IMR-90 (cell line): ENCODE measurements around the gene KLC1. TPM values are rescaled to one million over a fixed set of nuclear protein-coding genes. Genes with fewer than 3 reads are reported as not detected.

Experiments used
- ATAC-seq: fragments of 200-7000 bp; cut with Tn5 transposase; 2 replicates; pipeline ENCODE4 v1.9.1; 2020; ENCODE audit warnings: low read depth, mild to moderate bottlenecking, moderate library complexity
- BruUV-seq: library from RNA; stranded (reverse); fragments of 400-500 nt; replicated peaks from 2 replicates; lab custom pipeline; 2021; lab: Mats Ljungman, UMichigan
- CTCF ChIA-PET: fragments of 300-600 bp; formaldehyde crosslinking; extraction: SDS; loops from one replicate; lab custom pipeline; 2021; ENCODE audit warnings: antibody characterized with exemption; lab: Yijun Ruan, JAX
- POLR2A ChIA-PET: fragments of 300-600 bp; sonication (Branson Sonifier 250); formaldehyde crosslinking; loops from one replicate; lab custom pipeline; 2022; ENCODE audit warnings: antibody characterized with exemption; ENCODE audit not compliant: unreplicated experiment; lab: Charles Lee
- DNase-seq: peaks from one replicate; pipeline ENCODE4 v3.0.0; 2013
- H2AFZ ChIP-seq: replicated peaks from 2 replicates; pipeline ENCODE3; 2013; ENCODE audit warnings: low read length, mild to moderate bottlenecking; ENCODE audit not compliant: poor library complexity
- H2AK5ac ChIP-seq: 2 replicates; pipeline ENCODE4 v1.6.1; 2013; ENCODE audit warnings: low read depth, low read length, inconsistent platforms
- H2AK9ac ChIP-seq: replicated peaks from 2 replicates; pipeline ENCODE3; 2013; ENCODE audit warnings: mild to moderate bottlenecking, low read depth, low read length, moderate library complexity; ENCODE audit not compliant: poor library complexity
- H2BK120ac ChIP-seq: 2 replicates; pipeline ENCODE4 v1.6.1; 2013; ENCODE audit warnings: low read depth, low read length, inconsistent platforms
- H2BK15ac ChIP-seq: 3 replicates; pipeline ENCODE4 v1.6.1; 2013; ENCODE audit warnings: low read depth, low read length, inconsistent platforms
- H2BK20ac ChIP-seq: 2 replicates; pipeline ENCODE4 v1.6.1; 2013; ENCODE audit warnings: low read depth, mild to moderate bottlenecking, inconsistent platforms, low read length, moderate library complexity
- H2BK5ac ChIP-seq: 2 replicates; pipeline ENCODE4 v1.6.1; 2013; ENCODE audit warnings: mild to moderate bottlenecking, low read depth, low read length, inconsistent platforms; ENCODE audit not compliant: poor library complexity, severe bottlenecking
- H3K14ac ChIP-seq: replicated peaks from 2 replicates; pipeline ENCODE4 v1.6.1; 2013; ENCODE audit warnings: low read depth, low read length, inconsistent platforms
- H3K18ac ChIP-seq: 2 replicates; pipeline ENCODE4 v1.6.1; 2013; ENCODE audit warnings: low read depth, low read length, control low read depth
- H3K23ac ChIP-seq: 2 replicates; pipeline ENCODE4 v1.6.1; 2013; ENCODE audit warnings: low read depth, low read length, inconsistent platforms
- H3K27ac ChIP-seq: 2 replicates; pipeline ENCODE4 v1.5.1; 2013; ENCODE audit warnings: mild to moderate bottlenecking, control low read depth, low read length; ENCODE audit not compliant: insufficient read depth
- H3K27me3 ChIP-seq: 2 replicates; pipeline ENCODE4 v1.6.1; 2013; ENCODE audit warnings: low read length; ENCODE audit not compliant: control insufficient read depth, insufficient read depth
- H3K36me3 ChIP-seq: 2 replicates; pipeline ENCODE4 v1.6.1; 2013; ENCODE audit warnings: low read length, mixed read lengths; ENCODE audit not compliant: control insufficient read depth, insufficient read depth
- H3K4ac ChIP-seq: 2 replicates; pipeline ENCODE4 v1.6.1; 2013; ENCODE audit warnings: low read depth, low read length, inconsistent platforms
- H3K4me1 ChIP-seq: 2 replicates; pipeline ENCODE4 v1.6.1; 2013; ENCODE audit warnings: low read length, mixed read lengths; ENCODE audit not compliant: control insufficient read depth, insufficient read depth
- H3K4me2 ChIP-seq: 2 replicates; pipeline ENCODE4 v1.6.1; 2013; ENCODE audit warnings: low read depth, mild to moderate bottlenecking, control low read depth, low read length, moderate library complexity
- H3K4me3 ChIP-seq: 2 replicates; pipeline ENCODE4 v1.5.1; 2013; ENCODE audit warnings: low read depth, mild to moderate bottlenecking, control low read depth, low read length, moderate library complexity; ENCODE audit not compliant: insufficient read depth
- H3K56ac ChIP-seq: 2 replicates; pipeline ENCODE4 v1.6.1; 2013; ENCODE audit warnings: low read length, inconsistent platforms; ENCODE audit not compliant: insufficient read depth; ENCODE audit errors: extremely low read depth
- H3K79me1 ChIP-seq, 2 experiments: 2 replicates each; pipeline ENCODE4 v1.6.1; 2013; ENCODE audit warnings: low read length in 2 of 2, inconsistent platforms in 1 of 2, low read depth in 1 of 2
- H3K9ac ChIP-seq: 2 replicates; pipeline ENCODE4 v1.6.1; 2013; ENCODE audit warnings: low read depth, low read length, control low read depth
- H3K9me1 ChIP-seq: 2 replicates; pipeline ENCODE4 v1.6.1; 2013; ENCODE audit warnings: low read length, inconsistent platforms; ENCODE audit not compliant: insufficient read depth
- H3K9me3 ChIP-seq: 2 replicates; pipeline ENCODE4 v1.6.1; 2013; ENCODE audit warnings: low read length; ENCODE audit not compliant: control insufficient read depth, insufficient read depth
- H4K20me1 ChIP-seq: 2 replicates; pipeline ENCODE4 v1.6.1; 2013; ENCODE audit warnings: low read length, inconsistent platforms; ENCODE audit not compliant: insufficient read depth
- H4K5ac ChIP-seq: 2 replicates; pipeline ENCODE4 v1.6.1; 2013; ENCODE audit warnings: mild to moderate bottlenecking, low read depth, low read length, control low read depth
- H4K8ac ChIP-seq, 2 experiments: 2 replicates each; pipeline ENCODE4 v1.6.1; 2013; ENCODE audit warnings: low read depth in 2 of 2, low read length in 2 of 2, control low read depth in 1 of 2, inconsistent platforms in 1 of 2
- H4K91ac ChIP-seq: 2 replicates; pipeline ENCODE4 v1.6.1; 2013; ENCODE audit warnings: low read depth, low read length, inconsistent platforms; ENCODE audit not compliant: insufficient read depth
- MAZ ChIP-seq: IDR thresholded peaks from 2 replicates; pipeline ENCODE4 v1.6.1; 2012; ENCODE audit warnings: low read depth, mild to moderate bottlenecking, low read length, improper control_type of control experiment, moderate library complexity, borderline replicate concordance
- MXI1 ChIP-seq: IDR thresholded peaks from 2 replicates; pipeline ENCODE4 v1.6.1; 2012; ENCODE audit warnings: low read depth, mild to moderate bottlenecking, low read length, moderate library complexity, borderline replicate concordance
- RAD21 ChIP-seq: IDR thresholded peaks from 2 replicates; pipeline ENCODE4 v1.6.1; 2012; ENCODE audit warnings: low read length, improper control_type of control experiment
- RCOR1 ChIP-seq: IDR thresholded peaks from 2 replicates; pipeline ENCODE4 v1.6.1; 2012; ENCODE audit warnings: mild to moderate bottlenecking, low read length, improper control_type of control experiment; ENCODE audit not compliant: insufficient replicate concordance
- RFX5 ChIP-seq: IDR thresholded peaks from 2 replicates; pipeline ENCODE4 v1.8.0; 2012; ENCODE audit warnings: low read depth, mild to moderate bottlenecking, low read length, moderate library complexity
- SMC3 ChIP-seq: fragments of 150-350 bp; IDR thresholded peaks from 2 replicates; pipeline ENCODE4 v1.6.1; 2016; ENCODE audit warnings: low read depth, mild to moderate bottlenecking, antibody characterized with exemption, low read length, moderate library complexity
- WGBS, 2 experiments: methylation state at CpG; one replicate each; pipeline versions ENCODE4 v1.1.5 to v1.1.7; 2013; ENCODE audit warnings: missing lambda C conversion rate in 2 of 2; ENCODE audit not compliant: insufficient read length in 1 of 2; ENCODE audit errors: extremely low coverage in 2 of 2; 5-methylcytosine and 5-hydroxymethylcytosine counted together
- dilution Hi-C: fragments of 300-500 bp; cut with HindIII; formaldehyde crosslinking; loops from one replicate; pipeline ENCODE4 v1.14.3; 2018; ENCODE audit warnings: low sequenced_read_pairs; ENCODE audit not compliant: unreplicated experiment
- in situ Hi-C: fragments of 300-500 bp; cut with MboI; formaldehyde crosslinking; loops from 3 replicates; pipeline ENCODE4 v1.14.3; 2019; ENCODE audit warnings: low sequenced_read_pairs, inconsistent platforms, mixed read lengths
- intact Hi-C: fragments of 100-400 bp; cut with micrococcal nuclease; formaldehyde crosslinking; loops from 2 replicates; pipeline ENCODE4 v1.10.0; 2022
- polyA plus RNA-seq, 3 experiments: library from polyadenylated mRNA; depleted of rRNA; stranded (reverse); fragments of >200 nt; gene quantifications; 2 replicates each; pipeline ENCODE4 v1.2.3, GENCODE V29; 2012; ENCODE audit warnings: low replicate concordance in 1 of 3
- total RNA-seq: library from RNA; depleted of rRNA; stranded (reverse); fragments of >200 nt; gene quantifications from 2 replicates; pipeline ENCODE4 v1.2.3, GENCODE V29; 2012
- TF ChIP-seq, protein P1 (sequence below): conservative IDR thresholded peaks from 2 replicates; pipeline ENCODE4 v1.5.1; 2012; ENCODE audit warnings: mild to moderate bottlenecking, low read depth, low read length, improper control_type of control experiment
- TF ChIP-seq, protein P2 (sequence below): fragments of 150-350 bp; IDR thresholded peaks from 2 replicates; pipeline ENCODE4 v1.6.1; 2016; ENCODE audit warnings: low read depth, mild to moderate bottlenecking, low read length, moderate library complexity, borderline replicate concordance
- TF ChIP-seq, protein P3 (sequence below): fragments of 150-350 bp; IDR thresholded peaks from 2 replicates; pipeline ENCODE4 v1.6.1; 2017; ENCODE audit warnings: mild to moderate bottlenecking, antibody characterized with exemption, low read length, low read depth

The KLC1 gene
- total and polyA plus RNA-seq, 2 of the 4 experiments (the other 2 are of a cell fraction): 101 to 157 TPM

DNA sequence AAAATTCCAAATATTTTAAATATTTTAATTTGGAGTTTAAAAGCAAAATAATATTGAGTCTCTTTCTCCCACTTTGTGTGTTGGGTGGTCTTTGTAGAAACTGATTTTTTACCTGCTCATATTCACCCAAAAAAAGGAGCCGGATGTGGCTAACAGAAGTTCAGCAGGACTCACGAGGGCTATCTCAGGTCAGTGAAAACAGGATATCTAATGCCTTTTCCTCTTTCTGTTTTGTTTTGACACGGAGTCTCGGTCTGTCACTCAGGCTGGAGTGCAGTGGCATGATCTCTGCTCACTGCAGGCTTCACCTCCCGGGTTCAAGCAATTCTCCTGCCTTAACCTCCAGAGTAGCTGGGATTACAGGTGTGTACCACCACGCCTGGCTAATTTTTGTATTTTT, 35.4 kb upstream of the KLC1 start:
- dilution Hi-C loops: no loop called here
- CTCF ChIA-PET: no interaction called here
- no peak overlapping the region for H3K4ac ChIP-seq
- H3K4me3 ChIP-seq: no peak overlapping the region
- H3K36me3 ChIP-seq: peaks cover 12% of the 10 kb centered on the region
- H4K20me1 ChIP-seq: peaks cover 8% of the 10 kb centered on the region
- no peak overlapping the region for H4K5ac ChIP-seq
- H2AK9ac ChIP-seq: no peak overlapping the region
- H3K4me2 ChIP-seq: no peak overlapping the region
- H3K27ac ChIP-seq: no peak overlapping the region
- in situ Hi-C loops: no loop called here
- H2BK120ac ChIP-seq: no peak overlapping the region
- no peak overlapping the region for H2BK20ac ChIP-seq
- intact Hi-C loops: no loop called here
- no peak overlapping the region for H3K23ac ChIP-seq
- H4K8ac ChIP-seq: no peak overlapping the region
- H2AK5ac ChIP-seq: no peak overlapping the region
- H3K9me3 ChIP-seq: no peaks in the 10 kb centered on the region
- no peak for DNase-seq
- H3K56ac ChIP-seq: no peak overlapping the region
- H2BK15ac ChIP-seq: no peak overlapping the region
- peaks cover 9% of the 10 kb centered on the region for H3K9me1 ChIP-seq
- no peak overlapping the region for H2BK5ac ChIP-seq
- 88% methylated on average over 4 of the region's 6 CpGs; no CpG with 5 or more reads in 1 of the 2 experiments for WGBS, 2 experiments
- no peak overlapping the region for H4K91ac ChIP-seq
- BruUV-seq: no TSS peak
- no peak overlapping the region for H2AFZ ChIP-seq
- no peak for ATAC-seq
- H3K14ac ChIP-seq: no peak overlapping the region
- POLR2A ChIA-PET: no interaction called here
- H3K27me3 ChIP-seq: no peaks in the 10 kb centered on the region
- no peak overlapping the region for H3K9ac ChIP-seq
- TF ChIP-seq, protein P1, sequence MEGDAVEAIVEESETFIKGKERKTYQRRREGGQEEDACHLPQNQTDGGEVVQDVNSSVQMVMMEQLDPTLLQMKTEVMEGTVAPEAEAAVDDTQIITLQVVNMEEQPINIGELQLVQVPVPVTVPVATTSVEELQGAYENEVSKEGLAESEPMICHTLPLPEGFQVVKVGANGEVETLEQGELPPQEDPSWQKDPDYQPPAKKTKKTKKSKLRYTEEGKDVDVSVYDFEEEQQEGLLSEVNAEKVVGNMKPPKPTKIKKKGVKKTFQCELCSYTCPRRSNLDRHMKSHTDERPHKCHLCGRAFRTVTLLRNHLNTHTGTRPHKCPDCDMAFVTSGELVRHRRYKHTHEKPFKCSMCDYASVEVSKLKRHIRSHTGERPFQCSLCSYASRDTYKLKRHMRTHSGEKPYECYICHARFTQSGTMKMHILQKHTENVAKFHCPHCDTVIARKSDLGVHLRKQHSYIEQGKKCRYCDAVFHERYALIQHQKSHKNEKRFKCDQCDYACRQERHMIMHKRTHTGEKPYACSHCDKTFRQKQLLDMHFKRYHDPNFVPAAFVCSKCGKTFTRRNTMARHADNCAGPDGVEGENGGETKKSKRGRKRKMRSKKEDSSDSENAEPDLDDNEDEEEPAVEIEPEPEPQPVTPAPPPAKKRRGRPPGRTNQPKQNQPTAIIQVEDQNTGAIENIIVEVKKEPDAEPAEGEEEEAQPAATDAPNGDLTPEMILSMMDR: no peak
- TF ChIP-seq MAZ: no peak
- TF ChIP-seq, protein P2, sequence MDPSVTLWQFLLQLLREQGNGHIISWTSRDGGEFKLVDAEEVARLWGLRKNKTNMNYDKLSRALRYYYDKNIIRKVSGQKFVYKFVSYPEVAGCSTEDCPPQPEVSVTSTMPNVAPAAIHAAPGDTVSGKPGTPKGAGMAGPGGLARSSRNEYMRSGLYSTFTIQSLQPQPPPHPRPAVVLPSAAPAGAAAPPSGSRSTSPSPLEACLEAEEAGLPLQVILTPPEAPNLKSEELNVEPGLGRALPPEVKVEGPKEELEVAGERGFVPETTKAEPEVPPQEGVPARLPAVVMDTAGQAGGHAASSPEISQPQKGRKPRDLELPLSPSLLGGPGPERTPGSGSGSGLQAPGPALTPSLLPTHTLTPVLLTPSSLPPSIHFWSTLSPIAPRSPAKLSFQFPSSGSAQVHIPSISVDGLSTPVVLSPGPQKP: no peak
- no peak for TF ChIP-seq RCOR1
- TF ChIP-seq RFX5: no peak
- no peak for TF ChIP-seq SMC3
- no peak for TF ChIP-seq MXI1
- TF ChIP-seq RAD21: no peak
- TF ChIP-seq, protein P3, sequence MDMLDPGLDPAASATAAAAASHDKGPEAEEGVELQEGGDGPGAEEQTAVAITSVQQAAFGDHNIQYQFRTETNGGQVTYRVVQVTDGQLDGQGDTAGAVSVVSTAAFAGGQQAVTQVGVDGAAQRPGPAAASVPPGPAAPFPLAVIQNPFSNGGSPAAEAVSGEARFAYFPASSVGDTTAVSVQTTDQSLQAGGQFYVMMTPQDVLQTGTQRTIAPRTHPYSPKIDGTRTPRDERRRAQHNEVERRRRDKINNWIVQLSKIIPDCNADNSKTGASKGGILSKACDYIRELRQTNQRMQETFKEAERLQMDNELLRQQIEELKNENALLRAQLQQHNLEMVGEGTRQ: no peak
- H3K4me1 ChIP-seq: peaks cover 14% of the 10 kb centered on the region
- H3K18ac ChIP-seq: no peak overlapping the region
- peaks cover 0 to 26% of the 10 kb centered on the region in 2 experiments; a peak in 2 of 4 replicates for H3K79me1 ChIP-seq
